Fibroblast of skin of back (primary cell): ENCODE measurements around the gene SYCE1. TPM values are rescaled to one million over a fixed set of nuclear protein-coding genes. Genes with fewer than 3 reads are reported as not detected.
A peak's percentile ranks its signal among the peaks of the same experiment; 100 is the strongest.
"Not testable (repeated sequence)": the region's sequence is repeated elsewhere in the genome, so short reads cannot be mapped to it uniquely, and the experiment has no call there.

ENCODE experiments used
- DNase-seq: peaks from one replicate; pipeline ENCODE4 v3.0.0-alpha.2; 2013
- polyA plus RNA-seq, 2 experiments: library from polyadenylated mRNA; unstranded; fragments of 120-200 nt; gene quantifications; one replicate each; pipeline ENCODE4 v1.2.1, GENCODE V29; 2013; ENCODE audit not compliant: insufficient read length in 2 of 2

The SYCE1 gene
- polyA plus RNA-seq (2013, experiment 1 of 2; ENCODE audit: insufficient read length) = 0.42 TPM
- 0.32 TPM for polyA plus RNA-seq (2013, experiment 2 of 2; ENCODE audit: insufficient read length)

GRCh38 chr10:133565441-133566294 is at the start of gene SYCE1:
Gene SYCE1, minus strand, starts transcription at chr10:133565583. Its CDS starts 54 bp downstream, at chr10:133565529.
- DNase-seq = no peak

- DNase-seq = no peak
Measured at GRCh38 chr10:133614830-133615580, 49.6 kb upstream of the SYCE1 start.

GRCh38 chr10:133613699-133614098 is 48.3 kb upstream of the SYCE1 start:
- DNase-seq = no peak

- DNase-seq = no peak
Measured at GRCh38 chr10:133611079-133611478, 45.7 kb upstream of the SYCE1 start.

GRCh38 chr10:133608855-133609254 is 43.5 kb upstream of the SYCE1 start:
- DNase-seq = peak; percentile 16

- not testable (repeated sequence) for DNase-seq
Measured at GRCh38 chr10:133603434-133603833, 38.1 kb upstream of the SYCE1 start.

- no peak for DNase-seq
Measured at GRCh38 chr10:133600657-133601056, 35.3 kb upstream of the SYCE1 start.

GRCh38 chr10:133599869-133600268 is 34.5 kb upstream of the SYCE1 start:
- DNase-seq = not testable (repeated sequence)

GRCh38 chr10:133592716-133593115 is 27.3 kb upstream of the SYCE1 start:
- DNase-seq = no peak

GRCh38 chr10:133590970-133591359 is 25.6 kb upstream of the SYCE1 start:
- no peak for DNase-seq

GRCh38 chr10:133590226-133590969 is 25.0 kb upstream of the SYCE1 start:
- DNase-seq = no peak

- DNase-seq = not testable (repeated sequence)
Measured at GRCh38 chr10:133577037-133577436, 11.7 kb upstream of the SYCE1 start.

- DNase-seq = not testable (repeated sequence)
Measured at GRCh38 chr10:133573460-133573859, 8.1 kb upstream of the SYCE1 start.

GRCh38 chr10:133572055-133572454 is 6.7 kb upstream of the SYCE1 start:
- not testable (repeated sequence) for DNase-seq

GRCh38 chr10:133569801-133570200 is 4.4 kb upstream of the SYCE1 start:
- DNase-seq = not testable (repeated sequence)

GRCh38 chr10:133568831-133569527 is 3.6 kb upstream of the SYCE1 start:
- not testable (repeated sequence) for DNase-seq

- DNase-seq = no peak
Measured at GRCh38 chr10:133568287-133568614, 2.9 kb upstream of the SYCE1 start.

GRCh38 chr10:133567609-133568286 is 2.4 kb upstream of the SYCE1 start:
- no peak for DNase-seq

- DNase-seq = no peak
Measured at GRCh38 chr10:133567119-133567518, 1.7 kb upstream of the SYCE1 start.

- DNase-seq = no peak
Measured at GRCh38 chr10:133564816-133565215, 567 bp downstream of the SYCE1 start.

GRCh38 chr10:133559216-133559615 is 6.2 kb downstream of the SYCE1 start:
- no peak for DNase-seq

GRCh38 chr10:133557381-133557780 is 8.0 kb downstream of the SYCE1 start:
- DNase-seq = no peak
